ENCODE data around the gene IL1A.

IL1A gene

DNA sequence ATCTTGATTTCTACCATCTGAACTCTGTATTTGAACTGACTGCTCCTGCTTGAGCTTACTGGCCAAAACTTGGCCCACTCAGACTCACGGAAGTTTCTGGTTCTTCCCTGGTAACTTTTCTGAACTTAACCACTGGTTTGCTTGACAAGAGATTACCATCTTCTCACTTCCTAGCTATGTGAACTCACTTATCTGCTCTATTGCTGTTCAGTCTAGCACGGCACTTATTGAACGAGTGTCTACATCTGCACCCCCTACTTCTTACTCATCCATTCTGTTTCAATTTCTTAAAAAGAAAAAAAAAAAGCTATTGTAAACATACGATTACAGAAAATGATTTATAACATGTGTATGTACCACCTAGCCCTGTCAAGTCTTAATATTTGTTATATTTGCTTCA, 28.8 kb downstream of the IL1A start:
- H3K4me2 ChIP-seq (ENCODE audit: insufficient read depth, low read length): no peak overlapping the region
- H3K27ac ChIP-seq (ENCODE audit: low read length): no peak overlapping the region
- ATAC-seq (ENCODE audit: insufficient read depth, low read depth): no peak
- no peak for DNase-seq
- H3K4me3 ChIP-seq (ENCODE audit: low read depth in 1 of 2, low read length in 2 of 2): no peak overlapping the region
- H3K4me1 ChIP-seq (ENCODE audit: insufficient read depth, low read length): peaks cover 5% of the 10 kb centered on the region; the same call in 1 of the 2 replicates
- TF ChIP-seq CTCF (IDR thresholded peaks at IDR 0.05; ENCODE audit: borderline replicate concordance, extremely low read depth, low read length, poor library complexity, severe bottlenecking): no peak
- TF ChIP-seq EZH2 (IDR thresholded peaks at IDR 0.05; ENCODE audit: borderline replicate concordance, low read depth, low read length, severe bottlenecking): no peak
- H3K27me3 ChIP-seq (ENCODE audit: insufficient read depth, low read length, poor library complexity): no peaks in the 10 kb centered on the region
- H3K79me2 ChIP-seq (ENCODE audit: insufficient read depth, low read length): peaks cover 68% of the 10 kb centered on the region
- H2AFZ ChIP-seq (ENCODE audit: low read depth, low read length): no peak overlapping the region
- H4K20me1 ChIP-seq (ENCODE audit: insufficient read depth, low read length): peaks cover under 1% of the 10 kb centered on the region; the same call in 1 of the 2 replicates
- no peak overlapping the region for H3K9ac ChIP-seq (ENCODE audit: low read depth, low read length)
- no peaks in the 10 kb centered on the region for H3K9me3 ChIP-seq (ENCODE audit: insufficient read depth, low read length, severe bottlenecking)
- H3K36me3 ChIP-seq (ENCODE audit: insufficient read depth, low read length): peaks cover 97% of the 10 kb centered on the region

- DNase-seq: no peak
- no peak for ATAC-seq (ENCODE audit: insufficient read depth, low read depth)
- H3K9me3 ChIP-seq (ENCODE audit: insufficient read depth, low read length, severe bottlenecking): no peaks in the 10 kb centered on the region
- H3K4me3 ChIP-seq (ENCODE audit: low read depth in 1 of 2, low read length in 2 of 2): no peak overlapping the region
- H3K4me2 ChIP-seq (ENCODE audit: insufficient read depth, low read length): no peak overlapping the region
- H3K9ac ChIP-seq (ENCODE audit: low read depth, low read length): no peak overlapping the region
- H2AFZ ChIP-seq (ENCODE audit: low read depth, low read length): no peak overlapping the region
- peaks cover 97% of the 10 kb centered on the region for H3K36me3 ChIP-seq (ENCODE audit: insufficient read depth, low read length)
- H4K20me1 ChIP-seq (ENCODE audit: insufficient read depth, low read length): peaks cover 7% of the 10 kb centered on the region; the same call in 1 of the 2 replicates
- H3K27me3 ChIP-seq (ENCODE audit: insufficient read depth, low read length, poor library complexity): no peaks in the 10 kb centered on the region
- peaks cover 71% of the 10 kb centered on the region for H3K79me2 ChIP-seq (ENCODE audit: insufficient read depth, low read length)
- peaks cover 3% of the 10 kb centered on the region; the same call in 1 of the 2 replicates for H3K4me1 ChIP-seq (ENCODE audit: insufficient read depth, low read length)
- H3K27ac ChIP-seq (ENCODE audit: low read length): no peak overlapping the region
- no peak for TF ChIP-seq EZH2 (IDR thresholded peaks at IDR 0.05; ENCODE audit: borderline replicate concordance, low read depth, low read length, severe bottlenecking)
- no peak for TF ChIP-seq CTCF (IDR thresholded peaks at IDR 0.05; ENCODE audit: borderline replicate concordance, extremely low read depth, low read length, poor library complexity, severe bottlenecking)
Measured at GRCh38 chr2:112754564-112754963, 29.7 kb downstream of the IL1A start.

DNA sequence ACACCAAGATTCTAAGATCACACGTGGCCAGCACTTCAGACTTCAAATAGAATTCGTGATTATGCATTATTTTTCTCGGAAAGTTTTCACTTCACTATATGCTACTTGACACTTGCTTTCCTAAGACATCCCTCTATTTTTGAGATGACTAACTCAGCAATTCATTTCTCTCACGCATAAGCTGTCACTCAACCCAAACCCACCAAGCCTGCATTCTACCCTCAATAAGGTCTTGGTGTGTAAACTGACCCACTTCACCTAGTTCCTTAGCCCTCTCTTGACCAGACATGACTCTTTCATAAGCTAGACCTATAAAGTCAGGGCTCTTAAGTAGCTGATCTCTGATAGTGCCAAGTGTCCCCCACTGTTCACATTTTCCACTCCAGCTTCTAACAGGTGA, 31.6 kb downstream of the IL1A start:
- Histone ChIP-seq H3K9me3 (ENCODE audit: insufficient read depth, low read length, severe bottlenecking) (no peaks in the 10 kb centered on the region), H3K4me3 (ENCODE audit: low read depth in 1 of 2, low read length in 2 of 2) (no peak overlapping the region), H4K20me1 (ENCODE audit: insufficient read depth, low read length) (peaks cover 12% of the 10 kb centered on the region; the same call in 1 of the 2 replicates), H3K27me3 (ENCODE audit: insufficient read depth, low read length, poor library complexity) (no peaks in the 10 kb centered on the region), H3K9ac (ENCODE audit: low read depth, low read length) (no peak overlapping the region), H3K4me1 (ENCODE audit: insufficient read depth, low read length) (peaks cover 5% of the 10 kb centered on the region; the same call in 1 of the 2 replicates), H3K4me2 (ENCODE audit: insufficient read depth, low read length) (no peak overlapping the region), H2AFZ (ENCODE audit: low read depth, low read length) (no peak overlapping the region), H3K36me3 (ENCODE audit: insufficient read depth, low read length) (peaks cover 97% of the 10 kb centered on the region), H3K79me2 (ENCODE audit: insufficient read depth, low read length) (peaks cover 72% of the 10 kb centered on the region), H3K27ac (ENCODE audit: low read length) (no peak overlapping the region)
- ATAC-seq (ENCODE audit: insufficient read depth, low read depth): no peak
- TF ChIP-seq CTCF (IDR thresholded peaks at IDR 0.05; ENCODE audit: borderline replicate concordance, extremely low read depth, low read length, poor library complexity, severe bottlenecking): no peak
- no peak for TF ChIP-seq EZH2 (IDR thresholded peaks at IDR 0.05; ENCODE audit: borderline replicate concordance, low read depth, low read length, severe bottlenecking)
- DNase-seq: no peak

Measured in DND-41 (cell line).